ENCODE results near the gene MRM2.

The MRM2 gene

DNA sequence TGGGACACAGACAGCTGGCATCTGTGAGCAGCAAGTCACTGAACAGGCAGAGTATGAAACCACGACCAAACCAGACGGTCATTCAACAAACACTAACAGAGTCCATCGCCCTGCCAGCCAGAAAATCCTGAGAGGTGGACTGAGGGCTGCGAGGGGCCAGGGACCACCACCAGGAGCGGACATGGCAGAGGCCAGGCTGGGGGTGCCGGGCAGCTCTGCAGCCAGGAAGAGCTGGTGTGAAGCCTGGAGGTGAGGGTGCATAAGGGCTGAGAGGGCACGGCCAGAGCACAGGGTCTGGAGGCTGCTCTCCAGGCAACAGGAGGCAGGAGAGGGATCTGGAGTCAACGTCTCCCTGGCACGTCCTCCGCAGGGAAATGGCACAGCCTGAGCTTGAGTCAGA, 24.8 kb downstream of the MRM2 start:
- no peak for TF ChIP-seq CTCF (IDR thresholded peaks at IDR 0.05; ENCODE audit: low read depth, low read length)
- H3K4me3 ChIP-seq (ENCODE audit: low read depth, low read length) = no peak overlapping the region

DNA sequence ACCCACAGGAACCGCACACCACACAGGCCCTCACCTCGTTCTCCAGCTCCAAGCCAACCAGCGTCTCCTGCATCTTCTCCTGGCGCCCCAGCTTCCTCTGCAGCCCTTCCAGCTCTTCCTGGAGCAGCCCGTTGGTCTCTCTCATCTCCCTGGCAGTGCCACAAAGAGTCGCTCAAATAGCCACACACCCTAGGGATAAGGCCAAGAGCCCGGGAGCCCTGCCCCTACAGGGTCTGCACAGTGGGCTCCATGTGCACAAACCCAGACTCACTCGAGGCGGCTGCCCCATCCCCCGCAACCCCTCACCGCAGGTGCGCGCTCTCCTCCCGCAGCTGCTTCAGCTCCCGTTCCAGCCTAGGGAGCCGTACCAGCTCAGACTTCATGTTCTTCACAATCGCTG, 26.2 kb downstream of the MRM2 start:
- no peak for TF ChIP-seq CTCF (IDR thresholded peaks at IDR 0.05; ENCODE audit: low read depth, low read length)
- no peak overlapping the region for H3K4me3 ChIP-seq (ENCODE audit: low read depth, low read length)

GRCh38 chr7:2214636-2215035, 27.4 kb downstream of the MRM2 start:
- H3K4me3 ChIP-seq (ENCODE audit: low read depth, low read length) = no peak overlapping the region
- no peak for TF ChIP-seq CTCF (IDR thresholded peaks at IDR 0.05; ENCODE audit: low read depth, low read length)

GRCh38 chr7:2213551-2214215, 28.3 kb downstream of the MRM2 start:
- TF ChIP-seq CTCF (IDR thresholded peaks at IDR 0.05; ENCODE audit: low read depth, low read length) = no peak
- no peak overlapping the region for H3K4me3 ChIP-seq (ENCODE audit: low read depth, low read length)

GRCh38 chr7:2212906-2213305, 29.1 kb downstream of the MRM2 start:
- no peak for TF ChIP-seq CTCF (IDR thresholded peaks at IDR 0.05; ENCODE audit: low read depth, low read length)
- H3K4me3 ChIP-seq (ENCODE audit: low read depth, low read length) = no peak overlapping the region

DNA sequence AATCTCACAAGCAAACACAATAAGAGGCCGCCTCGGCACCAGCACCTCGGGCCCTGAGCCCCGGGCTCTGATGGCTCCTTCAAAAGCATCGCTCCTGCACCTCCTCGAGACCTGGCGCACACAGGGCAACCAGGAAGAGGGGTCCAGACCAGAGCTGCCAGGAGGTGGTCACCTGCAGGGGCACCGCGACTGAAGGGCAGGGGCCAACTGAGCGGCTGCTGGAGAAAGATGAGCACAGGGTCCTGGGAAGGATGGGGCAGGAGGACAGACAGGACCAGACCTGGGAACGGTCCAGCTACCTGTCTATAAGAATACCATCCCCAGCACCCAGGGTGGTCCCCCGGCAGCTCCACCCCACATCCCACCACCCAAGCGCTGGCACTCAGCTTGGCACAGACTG, 30.1 kb downstream of the MRM2 start:
- H3K4me3 ChIP-seq (ENCODE audit: low read depth, low read length) = no peak overlapping the region
- no peak for TF ChIP-seq CTCF (IDR thresholded peaks at IDR 0.05; ENCODE audit: low read depth, low read length)

DNA sequence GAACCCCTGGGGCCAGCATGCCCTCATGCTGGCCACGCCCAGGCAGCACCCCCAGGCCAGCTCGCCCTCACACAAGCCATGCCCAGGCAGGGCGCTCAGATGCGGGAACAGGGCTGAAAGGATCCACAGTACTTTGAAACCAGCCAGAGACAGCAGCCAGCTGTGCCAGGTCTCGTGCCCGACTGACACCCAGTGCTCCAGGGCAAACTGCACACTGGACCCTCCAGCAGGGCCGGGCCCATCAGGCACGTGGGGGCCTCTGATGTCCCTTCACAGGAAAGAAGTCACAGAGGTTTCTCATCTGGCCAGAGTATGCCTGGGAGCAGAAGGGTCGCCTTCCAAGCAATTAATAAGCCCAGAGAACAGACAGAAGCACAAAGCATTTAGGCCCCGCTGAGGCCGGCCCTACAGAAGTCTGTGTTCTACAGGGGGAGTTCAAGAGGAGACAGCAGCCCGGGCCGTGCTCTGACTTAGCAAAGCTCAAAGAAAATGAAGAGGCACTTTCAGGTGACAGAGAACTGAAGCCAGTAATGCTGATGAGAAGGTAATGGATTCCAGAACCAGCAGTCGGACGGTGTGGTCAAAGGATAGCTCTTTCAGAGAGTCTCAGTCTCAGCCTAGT, 30.6 kb downstream of the MRM2 start:
- H3K4me3 ChIP-seq (ENCODE audit: low read depth, low read length) = no peak overlapping the region
- TF ChIP-seq CTCF (IDR thresholded peaks at IDR 0.05; ENCODE audit: low read depth, low read length) = no peak
